Medulla oblongata (tissue), 1 donor: ENCODE measurements around the gene CCDC47.

Source experiments
- DNase-seq: peaks from one replicate; pipeline ENCODE4 v3.0.0-alpha.2; 2015; ENCODE audit errors: extremely low spot score

CCDC47 gene

GRCh38 chr17:63698381-63698885 lies 75.0 kb downstream of the CCDC47 start:
- no peak for DNase-seq

GRCh38 chr17:63697341-63698286 lies 75.8 kb downstream of the CCDC47 start:
- DNase-seq: peak; percentile 60

GRCh38 chr17:63696381-63696961 lies 76.9 kb downstream of the CCDC47 start:
- peak; percentile 47 for DNase-seq

GRCh38 chr17:63695889-63696288 lies 77.5 kb downstream of the CCDC47 start:
- DNase-seq: no peak
